ENCODE data around the gene RYR3.

Gene RYR3

GRCh38 chr15:33283576-33283975 lies 27.2 kb upstream of the RYR3 start:
- no peak overlapping the region for H3K4me2 ChIP-seq (ENCODE audit: low read depth, low read length, poor library complexity, severe bottlenecking)
- TF ChIP-seq EZH2phosphoT487 (conservative IDR thresholded peaks at IDR 0.05; ENCODE audit: low read length) = no peak
- TF ChIP-seq CTCF (IDR thresholded peaks at IDR 0.05; ENCODE audit: insufficient read depth, low read length, poor library complexity, severe bottlenecking) = no peak
- no peaks in the 10 kb centered on the region for H3F3A ChIP-seq (ENCODE audit: insufficient read depth)
- no peak overlapping the region for H2AFZ ChIP-seq (ENCODE audit: low read depth, low read length, severe bottlenecking)
- H3K4me3 ChIP-seq (ENCODE audit: insufficient read depth, low read length, poor library complexity, severe bottlenecking) = no peak overlapping the region
- no peak overlapping the region for H3K27ac ChIP-seq (ENCODE audit: low read depth, low read length)
- H3K9ac ChIP-seq (ENCODE audit: low read length) = no peak overlapping the region
- no peaks in the 10 kb centered on the region for H3K79me2 ChIP-seq (ENCODE audit: insufficient read depth, low read length)
- no peaks in the 10 kb centered on the region for H3K9me3 ChIP-seq (ENCODE audit: insufficient read depth, low read length)
- no peaks in the 10 kb centered on the region for H3K36me3 ChIP-seq (ENCODE audit: low read length)
- no peaks in the 10 kb centered on the region for H3K9me2 ChIP-seq (replicated peaks; ENCODE audit: insufficient read depth, low read length)
- no peaks in the 10 kb centered on the region for H3K27me3 ChIP-seq (ENCODE audit: low read length)
- no peaks in the 10 kb centered on the region for H4K20me1 ChIP-seq (ENCODE audit: low read depth, low read length)

- Histone ChIP-seq H3K79me2 (ENCODE audit: insufficient read depth, low read length) (no peaks in the 10 kb centered on the region), H2AFZ (ENCODE audit: low read depth, low read length, severe bottlenecking) (no peak overlapping the region), H3K9ac (ENCODE audit: low read length) (no peak overlapping the region), H3K36me3 (ENCODE audit: low read length) (no peaks in the 10 kb centered on the region), H3K27ac (ENCODE audit: low read depth, low read length) (no peak overlapping the region), H3F3A (ENCODE audit: insufficient read depth) (no peaks in the 10 kb centered on the region), H3K4me2 (ENCODE audit: low read depth, low read length, poor library complexity, severe bottlenecking) (no peak overlapping the region), H4K20me1 (ENCODE audit: low read depth, low read length) (no peaks in the 10 kb centered on the region), H3K4me3 (ENCODE audit: insufficient read depth, low read length, poor library complexity, severe bottlenecking) (no peak overlapping the region), H3K27me3 (ENCODE audit: low read length) (no peaks in the 10 kb centered on the region), H3K9me3 (ENCODE audit: insufficient read depth, low read length) (no peaks in the 10 kb centered on the region), H3K9me2 (replicated peaks; ENCODE audit: insufficient read depth, low read length) (no peaks in the 10 kb centered on the region)
- no peak for TF ChIP-seq CTCF (IDR thresholded peaks at IDR 0.05; ENCODE audit: insufficient read depth, low read length, poor library complexity, severe bottlenecking)
- TF ChIP-seq EZH2phosphoT487 (conservative IDR thresholded peaks at IDR 0.05; ENCODE audit: low read length) = no peak
Observed at GRCh38 chr15:33284336-33284735, 26.4 kb upstream of the RYR3 start.

GRCh38 chr15:33292717-33293307 lies 18.0 kb upstream of the RYR3 start:
- Histone ChIP-seq H3F3A (ENCODE audit: insufficient read depth) (no peaks in the 10 kb centered on the region), H3K27ac (ENCODE audit: low read depth, low read length) (no peak overlapping the region), H3K9ac (ENCODE audit: low read length) (no peak overlapping the region), H3K36me3 (ENCODE audit: low read length) (no peaks in the 10 kb centered on the region), H3K79me2 (ENCODE audit: insufficient read depth, low read length) (no peaks in the 10 kb centered on the region), H3K4me2 (ENCODE audit: low read depth, low read length, poor library complexity, severe bottlenecking) (no peak overlapping the region), H3K27me3 (ENCODE audit: low read length) (no peaks in the 10 kb centered on the region), H3K4me3 (ENCODE audit: insufficient read depth, low read length, poor library complexity, severe bottlenecking) (no peak overlapping the region), H3K9me3 (ENCODE audit: insufficient read depth, low read length) (no peaks in the 10 kb centered on the region), H4K20me1 (ENCODE audit: low read depth, low read length) (no peaks in the 10 kb centered on the region), H3K9me2 (replicated peaks; ENCODE audit: insufficient read depth, low read length) (no peaks in the 10 kb centered on the region), H2AFZ (ENCODE audit: low read depth, low read length, severe bottlenecking) (no peak overlapping the region)
- TF ChIP-seq CTCF (IDR thresholded peaks at IDR 0.05; ENCODE audit: insufficient read depth, low read length, poor library complexity, severe bottlenecking) (peak; percentile 78), EZH2phosphoT487 (conservative IDR thresholded peaks at IDR 0.05; ENCODE audit: low read length) (no peak)

Measured in SU-DHL-6 (cell line).